NCI-H2196 treated with DMSO at 0.1 percent for 48 hours (cell line): ENCODE results near the gene VAV3.
"Not testable (repeated sequence)": the region's sequence is repeated elsewhere in the genome, so short reads cannot be mapped to it uniquely, and the experiment has no call there.

Source experiments
- DNase-seq: peaks from one replicate; lab custom pipeline; 2025; ENCODE audit not compliant: unreplicated experiment; lab: John Stamatoyannopoulos, UW

Gene VAV3

GRCh38 chr1:107895403-107896191 is 69.4 kb downstream of the VAV3 start:
- no peak for DNase-seq

GRCh38 chr1:107894605-107895004 is 70.4 kb downstream of the VAV3 start:
- DNase-seq: no peak

GRCh38 chr1:107893350-107893749 is 71.6 kb downstream of the VAV3 start:
- not testable (repeated sequence) for DNase-seq

GRCh38 chr1:107889524-107889923 is 75.5 kb downstream of the VAV3 start:
- DNase-seq: no peak

- no peak for DNase-seq
Measured at GRCh38 chr1:107883562-107883961, 81.4 kb downstream of the VAV3 start.

- DNase-seq: no peak
Measured at GRCh38 chr1:107879927-107880326, 85.1 kb downstream of the VAV3 start.

GRCh38 chr1:107879346-107879745 is 85.6 kb downstream of the VAV3 start:
- no peak for DNase-seq

GRCh38 chr1:107877745-107878144 is 87.2 kb downstream of the VAV3 start:
- DNase-seq: no peak

GRCh38 chr1:107877092-107877491 is 87.9 kb downstream of the VAV3 start:
- DNase-seq: no peak

- no peak for DNase-seq
Measured at GRCh38 chr1:107875689-107876088, 89.3 kb downstream of the VAV3 start.

- DNase-seq: no peak
Measured at GRCh38 chr1:107874221-107874620, 90.8 kb downstream of the VAV3 start.

- no peak for DNase-seq
Measured at GRCh38 chr1:107871687-107872395, 93.1 kb downstream of the VAV3 start.

- no peak for DNase-seq
Measured at GRCh38 chr1:107871259-107871658, 93.7 kb downstream of the VAV3 start.

- DNase-seq: no peak
Measured at GRCh38 chr1:107870696-107871095, 94.3 kb downstream of the VAV3 start.

- DNase-seq: no peak
Measured at GRCh38 chr1:107867897-107868296, 97.1 kb downstream of the VAV3 start.

- no peak for DNase-seq
Measured at GRCh38 chr1:107867422-107867821, 97.6 kb downstream of the VAV3 start.

GRCh38 chr1:107866870-107867269 is 98.1 kb downstream of the VAV3 start:
- DNase-seq: no peak

- DNase-seq: no peak
Measured at GRCh38 chr1:107865627-107866026, 99.4 kb downstream of the VAV3 start.

- DNase-seq: no peak
Measured at GRCh38 chr1:107863342-107863741, 101.6 kb downstream of the VAV3 start.

- no peak for DNase-seq
Measured at GRCh38 chr1:107862064-107862463, 102.9 kb downstream of the VAV3 start.

- DNase-seq: no peak
Measured at GRCh38 chr1:107858323-107858722, 106.7 kb downstream of the VAV3 start.

GRCh38 chr1:107851418-107851817 is 113.6 kb downstream of the VAV3 start:
- DNase-seq: no peak
